Neural cell (in vitro differentiated cells): ENCODE results near the gene ACVR1B. TPM values are rescaled to one million over a fixed set of nuclear protein-coding genes. Genes with fewer than 3 reads are reported as not detected.

Source experiments
- H2AFZ ChIP-seq: fragments of 200-600, 300-800 bp; sonication (generic), shearing (Covaris generic); 2 replicates; pipeline ENCODE4 v1.6.0; 2014; ENCODE audit warnings: low read depth, mild to moderate bottlenecking, antibody characterized with exemption, low read length, moderate library complexity
- H3F3A ChIP-seq: fragments of 200-600 bp; shearing (Covaris generic); 2 replicates; pipeline ENCODE4 v1.6.1; 2016; ENCODE audit warnings: mild to moderate bottlenecking, moderate library complexity, mixed read lengths, antibody characterized with exemption, low read length; ENCODE audit not compliant: insufficient read depth, poor library complexity, severe bottlenecking
- H3K27ac ChIP-seq: fragments of 200-600, 300-800 bp; sonication (generic), shearing (Covaris generic); 2 replicates; pipeline ENCODE4 v1.5.1; 2014; ENCODE audit warnings: mild to moderate bottlenecking, low read length, moderate library complexity
- H3K27me3 ChIP-seq: fragments of 300-800, 200-600 bp; sonication (generic), shearing (Covaris generic); 2 replicates; pipeline ENCODE4 v1.6.0; 2014; ENCODE audit warnings: mild to moderate bottlenecking, low read depth, low read length, moderate library complexity; ENCODE audit not compliant: insufficient read depth
- H3K36me3 ChIP-seq: fragments of 300-800, 200-600 bp; sonication (generic), shearing (Covaris generic); 2 replicates; pipeline ENCODE4 v1.5.1; 2014; ENCODE audit warnings: mild to moderate bottlenecking, antibody characterized with exemption, low read length, moderate library complexity; ENCODE audit not compliant: insufficient read depth
- H3K4me2 ChIP-seq: fragments of 300-800, 200-600 bp; sonication (generic), shearing (Covaris generic); 2 replicates; pipeline ENCODE4 v1.6.0; 2014; ENCODE audit warnings: mild to moderate bottlenecking, low read length
- H3K4me3 ChIP-seq: fragments of 300-800, 200-600 bp; sonication (generic), shearing (Covaris generic); 2 replicates; pipeline ENCODE4 v1.5.1; 2014; ENCODE audit warnings: mild to moderate bottlenecking, low read length, moderate library complexity
- H3K79me2 ChIP-seq: fragments of 200-600 bp; shearing (Covaris generic); replicated peaks from 2 replicates; pipeline ENCODE4 v1.6.0; 2014; ENCODE audit warnings: mild to moderate bottlenecking, low read length, moderate library complexity; ENCODE audit not compliant: insufficient read depth
- H3K9ac ChIP-seq: fragments of 300-800, 200-600 bp; sonication (generic), shearing (Covaris generic); 2 replicates; pipeline ENCODE4 v1.6.1; 2016; ENCODE audit warnings: mild to moderate bottlenecking, low read length, mixed read lengths
- H3K9me2 ChIP-seq: fragments of 200-600 bp; shearing (Covaris generic); 2 replicates; pipeline ENCODE4 v1.6.1; 2016; ENCODE audit warnings: mild to moderate bottlenecking, low read length, mixed read lengths; ENCODE audit not compliant: insufficient read depth
- H3K9me3 ChIP-seq: fragments of 200-600, 300-800 bp; sonication (generic), shearing (Covaris generic); 2 replicates; pipeline ENCODE4 v1.6.1; 2016; ENCODE audit warnings: mild to moderate bottlenecking, mixed run types, low read length, moderate library complexity, mixed read lengths
- H4K20me1 ChIP-seq: fragments of 200-600 bp; shearing (Covaris generic); 2 replicates; pipeline ENCODE4 v1.6.1; 2016; ENCODE audit warnings: mild to moderate bottlenecking, mixed run types; ENCODE audit not compliant: insufficient read depth
- EP300 ChIP-seq: fragments of 450-650 bp; conservative IDR thresholded peaks from 2 replicates; pipeline ENCODE4 v1.6.1; 2014; ENCODE audit warnings: antibody characterized with exemption, mild to moderate bottlenecking, moderate library complexity; ENCODE audit not compliant: poor library complexity, severe bottlenecking
- EZH2 ChIP-seq: fragments of 200-600, 300-800 bp; shearing (Covaris generic), sonication (generic); IDR thresholded peaks from 2 replicates; pipeline ENCODE4 v1.6.1; 2014; ENCODE audit warnings: antibody characterized with exemption, low read length, borderline replicate concordance, mild to moderate bottlenecking; ENCODE audit not compliant: insufficient read depth, poor library complexity, severe bottlenecking
- MXI1 ChIP-seq: fragments of 450-650 bp; conservative IDR thresholded peaks from 2 replicates; pipeline ENCODE4 v1.6.1; 2014; ENCODE audit warnings: antibody characterized with exemption, mild to moderate bottlenecking; ENCODE audit not compliant: poor library complexity, severe bottlenecking
- POLR2AphosphoS5 ChIP-seq: IDR thresholded peaks from 2 replicates; pipeline ENCODE4 v1.6.1; 2012
- RAD21 ChIP-seq: fragments of 450-650 bp; conservative IDR thresholded peaks from 2 replicates; pipeline ENCODE4 v1.6.1; 2014; ENCODE audit warnings: antibody characterized with exemption, mild to moderate bottlenecking, moderate library complexity
- REST ChIP-seq: IDR thresholded peaks from 2 replicates; pipeline ENCODE4 v1.6.1; 2012; ENCODE audit warnings: borderline replicate concordance
- SMC3 ChIP-seq: fragments of 450-650 bp; conservative IDR thresholded peaks from 2 replicates; pipeline ENCODE4 v1.6.1; 2014; ENCODE audit warnings: antibody characterized with exemption, mild to moderate bottlenecking, moderate library complexity; ENCODE audit not compliant: poor library complexity
- TAF1 ChIP-seq: IDR thresholded peaks from 2 replicates; pipeline ENCODE4 v1.6.1; 2012; ENCODE audit warnings: low read depth
- polyA plus RNA-seq: library from polyadenylated mRNA; depleted of rRNA; stranded (reverse); fragments of >200 nt; gene quantifications from 2 replicates; pipeline ENCODE4 v1.2.3, GENCODE V29; 2014
- TF ChIP-seq, protein P1 (sequence below): fragments of 450-650 bp; IDR thresholded peaks from 2 replicates; pipeline ENCODE4 v1.5.1; 2014; ENCODE audit warnings: antibody characterized with exemption, mild to moderate bottlenecking, moderate library complexity; ENCODE audit not compliant: poor library complexity, severe bottlenecking

The ACVR1B gene
- polyA plus RNA-seq, 1 donor from 2014 or later, result 47.2 TPM

- H3K4me3 ChIP-seq, result no peak overlapping the region
- peaks cover 6% of the 10 kb centered on the region for H3K36me3 ChIP-seq
- TF ChIP-seq RAD21 (no peak), EP300 (no peak), MXI1 (no peak), REST (no peak), SMC3 (no peak), EZH2 (no peak), TAF1 (no peak), POLR2AphosphoS5 (no peak)
- TF ChIP-seq, protein P1, sequence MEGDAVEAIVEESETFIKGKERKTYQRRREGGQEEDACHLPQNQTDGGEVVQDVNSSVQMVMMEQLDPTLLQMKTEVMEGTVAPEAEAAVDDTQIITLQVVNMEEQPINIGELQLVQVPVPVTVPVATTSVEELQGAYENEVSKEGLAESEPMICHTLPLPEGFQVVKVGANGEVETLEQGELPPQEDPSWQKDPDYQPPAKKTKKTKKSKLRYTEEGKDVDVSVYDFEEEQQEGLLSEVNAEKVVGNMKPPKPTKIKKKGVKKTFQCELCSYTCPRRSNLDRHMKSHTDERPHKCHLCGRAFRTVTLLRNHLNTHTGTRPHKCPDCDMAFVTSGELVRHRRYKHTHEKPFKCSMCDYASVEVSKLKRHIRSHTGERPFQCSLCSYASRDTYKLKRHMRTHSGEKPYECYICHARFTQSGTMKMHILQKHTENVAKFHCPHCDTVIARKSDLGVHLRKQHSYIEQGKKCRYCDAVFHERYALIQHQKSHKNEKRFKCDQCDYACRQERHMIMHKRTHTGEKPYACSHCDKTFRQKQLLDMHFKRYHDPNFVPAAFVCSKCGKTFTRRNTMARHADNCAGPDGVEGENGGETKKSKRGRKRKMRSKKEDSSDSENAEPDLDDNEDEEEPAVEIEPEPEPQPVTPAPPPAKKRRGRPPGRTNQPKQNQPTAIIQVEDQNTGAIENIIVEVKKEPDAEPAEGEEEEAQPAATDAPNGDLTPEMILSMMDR, result no peak
- peaks cover 6% of the 10 kb centered on the region for H4K20me1 ChIP-seq
- H3K27ac ChIP-seq, result no peak overlapping the region
- H3K9ac ChIP-seq, result no peak overlapping the region
- H3F3A ChIP-seq, result no peaks in the 10 kb centered on the region
- H3K9me2 ChIP-seq, result no peaks in the 10 kb centered on the region
- no peaks in the 10 kb centered on the region for H3K9me3 ChIP-seq
- H2AFZ ChIP-seq, result no peak overlapping the region
- H3K27me3 ChIP-seq, result no peaks in the 10 kb centered on the region
- no peaks in the 10 kb centered on the region for H3K79me2 ChIP-seq
- H3K4me2 ChIP-seq, result no peak overlapping the region
Observed at GRCh38 chr12:51984657-51985056, 33.2 kb downstream of the ACVR1B start.

DNA sequence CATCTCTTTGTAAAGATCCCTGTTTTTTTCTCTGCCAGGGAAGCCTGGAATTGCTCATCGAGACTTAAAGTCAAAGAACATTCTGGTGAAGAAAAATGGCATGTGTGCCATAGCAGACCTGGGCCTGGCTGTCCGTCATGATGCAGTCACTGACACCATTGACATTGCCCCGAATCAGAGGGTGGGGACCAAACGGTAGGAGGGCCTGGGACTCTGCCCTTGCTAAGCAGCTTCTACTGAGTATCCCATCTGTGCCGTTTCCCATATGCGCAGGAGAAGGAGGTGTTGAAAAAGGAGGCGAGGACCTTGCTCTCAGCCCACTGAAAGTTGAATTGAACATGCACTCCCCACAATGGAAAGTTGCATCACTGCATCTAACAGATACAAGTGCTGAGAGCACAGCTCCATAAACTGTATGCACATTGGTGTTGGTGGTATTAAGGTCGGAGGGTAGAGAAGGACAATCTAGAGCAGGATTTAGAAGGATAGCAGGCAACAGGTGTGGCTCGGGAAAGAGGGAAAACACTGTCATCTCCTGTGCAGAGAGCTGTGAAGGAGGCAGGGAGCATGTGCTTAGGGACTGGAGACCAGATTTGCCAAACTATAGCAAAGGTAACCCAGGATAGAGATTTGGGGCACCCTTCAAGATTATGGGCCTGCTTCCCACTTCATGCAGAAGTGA lies 33.8 kb downstream of the ACVR1B start:
- Histone ChIP-seq H3K36me3 (peaks cover 6% of the 10 kb centered on the region), H3K9me3 (no peaks in the 10 kb centered on the region), H3K9ac (no peak overlapping the region), H4K20me1 (peaks cover 6% of the 10 kb centered on the region), H3K9me2 (no peaks in the 10 kb centered on the region), H3K4me2 (no peak overlapping the region), H3K4me3 (no peak overlapping the region), H3F3A (no peaks in the 10 kb centered on the region), H2AFZ (no peak overlapping the region), H3K79me2 (no peaks in the 10 kb centered on the region), H3K27ac (no peak overlapping the region), H3K27me3 (no peaks in the 10 kb centered on the region)
- TF ChIP-seq TAF1 (no peak), REST (no peak), EZH2 (no peak), EP300 (no peak), RAD21 (no peak), POLR2AphosphoS5 (no peak), SMC3 (no peak), MXI1 (no peak)
- TF ChIP-seq, protein P1, result no peak
